ENCODE results near the gene CYP4Z1.

Gene CYP4Z1

GRCh38 chr1:47161298-47162040 lies 94.4 kb downstream of the CYP4Z1 start:
- Histone ChIP-seq H3K4me1 (ENCODE audit: control insufficient read depth, insufficient read depth, low read length) (no peaks in the 10 kb centered on the region), H3K4me3 (ENCODE audit: low read length) (no peak overlapping the region), H3K27me3 (ENCODE audit: control insufficient read depth, insufficient read depth, low read length) (no peaks in the 10 kb centered on the region), H3K9ac (ENCODE audit: low read length) (no peak overlapping the region), H3K36me3 (ENCODE audit: control insufficient read depth, insufficient read depth, low read length) (no peaks in the 10 kb centered on the region), H3K9me3 (ENCODE audit: control insufficient read depth, low read length) (no peaks in the 10 kb centered on the region)

DNA sequence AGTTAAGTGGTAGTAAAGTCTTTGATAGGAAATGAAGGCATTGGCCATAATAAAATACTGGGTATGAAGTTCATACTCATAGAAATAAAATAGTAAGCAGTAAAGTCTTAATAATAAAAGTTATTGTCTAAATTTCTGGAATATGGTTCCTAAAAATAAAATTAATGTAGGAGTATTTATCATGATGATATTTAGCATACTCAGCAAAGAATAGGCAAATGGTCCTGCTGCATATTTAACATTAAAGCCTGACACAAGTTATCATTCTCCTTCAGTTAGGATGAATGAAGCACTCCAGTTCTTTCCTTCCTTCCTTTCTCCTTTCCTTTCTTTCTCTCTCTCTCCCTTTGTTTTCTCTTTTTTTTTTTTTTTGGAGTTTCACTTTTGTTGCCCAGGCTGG lies 97.5 kb downstream of the CYP4Z1 start:
- no peak overlapping the region for H3K4me3 ChIP-seq (ENCODE audit: low read length)
- no peaks in the 10 kb centered on the region for H3K9me3 ChIP-seq (ENCODE audit: control insufficient read depth, low read length)
- no peaks in the 10 kb centered on the region for H3K36me3 ChIP-seq (ENCODE audit: control insufficient read depth, insufficient read depth, low read length)
- no peaks in the 10 kb centered on the region for H3K4me1 ChIP-seq (ENCODE audit: control insufficient read depth, insufficient read depth, low read length)
- H3K9ac ChIP-seq (ENCODE audit: low read length) = no peak overlapping the region
- H3K27me3 ChIP-seq (ENCODE audit: control insufficient read depth, insufficient read depth, low read length) = no peaks in the 10 kb centered on the region

Measured in mucosa of stomach (tissue), 1 donor.